KOPT-K1 (cell line): ENCODE data around the gene CELF3.

ENCODE experiments used
- H3K27ac ChIP-seq: fragments of 200-600 bp; sonication (generic); 2 replicates; pipeline ENCODE4 v1.5.1; 2016; ENCODE audit warnings: antibody characterized with exemption, mild to moderate bottlenecking, low read depth, low read length; ENCODE audit not compliant: poor library complexity, severe bottlenecking
- H3K36me3 ChIP-seq: fragments of 200-600 bp; sonication (generic); 2 replicates; pipeline ENCODE4 v1.5.1; 2017; ENCODE audit warnings: antibody characterized with exemption, mild to moderate bottlenecking, low read length, moderate library complexity; ENCODE audit not compliant: insufficient read depth
- H3K9me3 ChIP-seq: fragments of 200-600 bp; sonication (generic); 2 replicates; pipeline ENCODE4 v1.5.1; 2017; ENCODE audit warnings: antibody characterized with exemption, low read length, mild to moderate bottlenecking; ENCODE audit not compliant: insufficient read depth, poor library complexity, severe bottlenecking

The CELF3 gene

DNA sequence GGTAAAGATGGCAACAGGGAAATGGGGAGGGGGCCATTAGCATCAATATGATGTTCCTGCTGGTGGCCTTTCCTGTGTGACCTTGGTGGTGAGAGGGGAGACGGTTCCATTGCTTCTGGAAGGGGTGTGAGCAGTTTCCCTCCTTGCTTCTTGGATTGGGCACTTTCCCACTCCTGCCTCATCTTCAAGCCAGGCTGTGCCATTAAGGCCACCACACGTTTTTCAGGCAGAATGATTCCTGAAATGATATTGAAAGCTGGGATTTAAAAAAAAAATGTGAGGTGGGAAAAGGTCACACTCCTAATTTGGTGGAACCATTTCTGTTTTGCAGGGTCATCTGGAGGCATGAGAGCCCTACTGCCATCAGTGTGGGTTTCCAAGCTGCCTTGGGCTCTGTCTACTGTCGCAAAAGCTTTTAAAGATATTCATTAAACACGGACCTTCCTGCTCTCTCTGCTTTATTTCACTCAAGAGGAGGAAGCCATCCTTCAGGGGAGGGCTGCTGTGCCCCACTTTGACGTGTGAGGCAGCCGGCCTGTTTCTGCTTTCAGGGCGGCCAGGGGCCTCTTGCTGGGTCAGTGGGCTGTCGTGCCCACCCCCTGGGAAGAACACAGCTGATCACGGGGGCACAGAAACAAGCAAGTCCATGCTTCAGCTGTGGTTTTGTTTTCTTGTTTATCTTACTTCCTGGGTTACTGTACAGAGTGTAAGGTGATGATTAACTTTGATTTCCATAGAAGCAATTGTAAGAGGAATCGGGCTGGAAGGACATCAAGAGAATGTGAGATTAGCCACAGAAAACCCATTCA lies 12.8 kb upstream of the CELF3 start:
- H3K36me3 ChIP-seq = no peaks in the 10 kb centered on the region
- no peak overlapping the region for H3K27ac ChIP-seq
- no peaks in the 10 kb centered on the region for H3K9me3 ChIP-seq

DNA sequence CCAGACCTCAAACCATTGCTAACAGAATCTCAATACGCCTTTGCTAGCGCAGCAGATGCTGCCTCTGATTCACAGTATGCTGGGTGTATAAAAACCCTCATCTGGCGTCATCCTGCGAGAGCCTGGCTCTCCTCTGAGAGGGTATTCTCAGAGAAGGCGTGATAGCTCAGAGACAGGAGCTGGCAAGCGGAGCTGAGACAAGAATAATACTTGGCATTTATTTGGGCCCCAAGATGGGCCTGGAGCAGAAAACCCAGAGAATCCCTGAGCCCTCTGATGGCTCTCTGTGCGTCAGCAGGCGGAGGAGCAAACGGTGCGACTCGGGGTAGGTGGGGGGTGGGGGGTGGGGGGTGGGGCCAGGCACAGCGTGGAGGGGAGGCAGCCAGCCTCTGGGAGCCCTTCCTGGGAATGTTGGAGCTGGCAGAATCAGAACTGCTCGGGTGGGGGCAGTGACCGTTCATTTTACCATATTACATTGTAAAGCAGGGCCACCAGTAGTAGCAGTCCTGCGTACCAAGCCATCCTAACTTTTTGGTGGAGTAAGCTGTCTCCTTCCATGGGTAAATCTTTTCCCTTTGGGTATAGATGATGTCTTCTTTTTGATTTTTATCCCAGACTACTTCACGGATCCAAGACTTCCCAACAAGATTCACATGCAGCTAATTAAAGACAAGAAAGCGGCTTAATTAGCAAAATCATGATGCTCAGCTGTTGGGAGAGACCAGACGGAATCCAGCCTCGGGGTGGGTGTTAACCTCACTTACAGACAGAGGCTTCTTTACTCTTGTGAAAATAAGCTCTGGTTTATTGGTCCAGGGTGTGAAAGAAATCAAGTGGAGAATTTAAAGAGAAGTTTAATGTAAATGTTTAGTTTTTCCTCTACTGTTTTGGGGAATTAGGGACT lies 11.8 kb upstream of the CELF3 start:
- no peaks in the 10 kb centered on the region for H3K36me3 ChIP-seq
- no peak overlapping the region for H3K27ac ChIP-seq
- no peaks in the 10 kb centered on the region for H3K9me3 ChIP-seq

DNA sequence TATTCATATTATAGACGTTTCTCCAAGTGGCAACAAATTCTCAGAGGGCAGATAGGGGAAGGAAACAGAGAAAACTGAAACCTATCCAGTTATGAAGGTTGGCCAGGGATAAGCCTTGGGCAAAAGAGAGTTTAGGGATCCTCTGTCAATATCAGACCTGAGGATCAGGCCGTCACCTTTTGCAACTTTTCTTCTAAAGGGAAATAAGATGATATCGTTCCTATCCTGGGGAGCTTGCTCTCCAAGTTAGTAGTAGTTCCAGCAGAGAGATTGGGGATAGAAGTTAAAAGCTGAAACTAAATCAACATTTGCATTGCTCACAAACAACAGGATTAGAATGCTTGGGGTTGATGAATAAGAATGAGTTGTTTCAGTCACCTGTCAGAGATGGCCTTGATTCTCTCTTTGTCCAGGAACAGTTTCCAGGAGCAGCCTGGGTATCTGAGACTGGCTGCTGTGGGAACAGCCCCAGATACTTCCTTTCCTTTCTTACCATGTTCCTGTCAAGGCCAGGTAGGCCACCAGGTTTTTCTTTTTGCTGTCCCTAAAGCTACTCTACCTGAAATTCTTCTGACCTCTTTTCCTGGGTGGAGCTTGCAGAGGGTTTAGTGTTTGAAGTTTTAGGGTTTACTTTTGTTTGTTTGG lies 7.2 kb upstream of the CELF3 start:
- no peak overlapping the region for H3K27ac ChIP-seq
- H3K36me3 ChIP-seq = no peaks in the 10 kb centered on the region
- H3K9me3 ChIP-seq = no peaks in the 10 kb centered on the region

DNA sequence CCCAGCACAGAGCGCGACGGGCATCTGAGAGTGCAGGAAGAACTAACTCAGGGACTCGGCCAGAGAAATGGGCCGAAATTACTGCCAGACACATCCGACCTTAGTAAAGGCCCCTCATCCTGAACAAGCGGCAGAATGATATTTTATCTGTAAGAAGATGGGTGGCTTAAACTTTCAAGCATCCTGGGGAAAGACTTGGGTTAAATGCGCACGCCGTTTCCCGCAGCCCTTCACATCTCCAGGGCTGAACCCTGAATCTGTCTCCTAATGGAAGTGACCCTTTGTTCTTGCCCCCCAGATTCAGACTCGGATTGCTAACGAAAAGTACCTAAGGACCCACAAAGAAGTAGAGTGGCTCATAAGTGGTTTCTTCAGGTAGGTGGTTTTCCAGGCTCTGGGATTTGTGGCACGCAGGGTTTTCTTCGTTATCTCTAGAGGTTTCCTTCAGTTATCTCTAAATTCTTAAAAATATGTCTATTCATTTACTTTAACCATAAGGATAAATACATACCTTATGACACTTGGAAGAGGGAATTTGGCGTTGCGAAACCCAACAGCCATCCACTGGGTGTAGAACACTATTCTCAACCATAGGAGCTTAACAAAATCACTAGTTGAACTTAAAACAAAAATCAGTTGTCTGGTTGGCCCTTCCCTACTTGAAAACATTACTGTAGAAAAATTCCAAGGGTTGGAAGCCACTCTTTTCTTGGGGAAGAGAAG lies 5.3 kb upstream of the CELF3 start:
- no peaks in the 10 kb centered on the region for H3K9me3 ChIP-seq
- no peak overlapping the region for H3K27ac ChIP-seq
- H3K36me3 ChIP-seq = no peaks in the 10 kb centered on the region

DNA sequence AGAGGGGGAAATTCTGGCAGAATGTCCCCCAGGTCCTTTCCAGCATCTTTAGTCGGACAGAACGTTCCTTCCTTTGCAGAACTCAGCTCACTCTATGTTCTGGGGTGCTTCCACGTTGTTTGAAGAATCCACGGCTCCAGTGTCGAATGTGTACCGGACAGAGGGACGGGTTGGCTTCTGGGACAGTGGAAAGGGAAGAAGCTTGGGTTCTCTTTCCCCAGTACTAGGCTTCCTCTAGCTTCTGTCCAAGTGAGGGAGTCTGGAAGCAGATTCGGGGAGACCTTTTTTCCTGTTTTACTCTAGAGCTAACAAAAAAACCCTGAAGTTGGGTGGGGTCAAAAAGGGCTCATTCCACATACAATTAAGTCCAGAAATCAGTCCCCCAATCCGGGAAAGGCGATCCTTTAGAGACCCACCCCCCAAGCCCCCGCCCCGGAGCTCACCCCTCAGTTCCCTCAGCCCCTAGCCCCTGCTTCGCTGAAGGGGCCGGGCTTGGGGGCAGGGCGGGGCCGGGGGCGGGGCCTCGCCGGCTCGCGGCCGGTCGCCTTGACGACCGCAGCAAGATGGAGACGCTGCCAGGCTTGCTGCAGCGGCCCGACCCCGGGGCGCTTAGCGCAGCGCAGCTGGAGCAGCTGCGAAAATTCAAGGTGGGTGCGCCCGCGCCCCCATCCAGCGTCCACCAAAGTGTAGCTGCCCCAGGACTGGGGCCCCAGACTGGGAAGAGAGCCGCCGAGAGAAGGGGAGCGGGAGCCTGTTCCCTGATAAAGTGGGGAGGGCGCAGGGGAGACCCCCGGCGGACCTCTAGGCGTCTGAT lies 4.6 kb upstream of the CELF3 start, which contains the start of gene RIIAD1:
TSS of gene RIIAD1 (plus strand) at position 549 of the 814 bp plus-strand sequence. CDS start at position 564, 15 bp downstream.
- Histone ChIP-seq H3K36me3 (no peaks in the 10 kb centered on the region), H3K9me3 (no peaks in the 10 kb centered on the region), H3K27ac (no peak within 1 kb of the TSS)

DNA sequence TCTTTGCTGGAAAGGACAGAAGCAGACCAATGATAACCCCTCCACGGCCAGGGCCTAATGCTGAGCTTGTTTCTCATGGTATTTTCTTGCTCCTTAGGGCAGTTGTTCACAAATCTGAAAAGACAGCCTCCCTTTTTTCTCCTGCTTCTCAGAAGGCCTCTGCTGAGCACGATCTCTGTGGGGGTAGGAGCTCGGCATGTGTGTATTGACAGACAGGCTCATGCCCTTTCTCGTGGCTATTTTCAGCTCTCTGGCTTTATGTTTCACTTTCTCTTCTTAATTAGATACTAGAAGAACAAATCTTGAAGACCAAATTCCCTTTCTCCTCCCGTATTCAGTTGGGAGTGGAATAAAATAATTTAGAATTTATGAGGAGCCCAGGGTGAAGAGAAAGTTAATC lies 4.0 kb upstream of the CELF3 start:
- Histone ChIP-seq H3K36me3 (no peaks in the 10 kb centered on the region), H3K27ac (no peak overlapping the region), H3K9me3 (no peaks in the 10 kb centered on the region)

DNA sequence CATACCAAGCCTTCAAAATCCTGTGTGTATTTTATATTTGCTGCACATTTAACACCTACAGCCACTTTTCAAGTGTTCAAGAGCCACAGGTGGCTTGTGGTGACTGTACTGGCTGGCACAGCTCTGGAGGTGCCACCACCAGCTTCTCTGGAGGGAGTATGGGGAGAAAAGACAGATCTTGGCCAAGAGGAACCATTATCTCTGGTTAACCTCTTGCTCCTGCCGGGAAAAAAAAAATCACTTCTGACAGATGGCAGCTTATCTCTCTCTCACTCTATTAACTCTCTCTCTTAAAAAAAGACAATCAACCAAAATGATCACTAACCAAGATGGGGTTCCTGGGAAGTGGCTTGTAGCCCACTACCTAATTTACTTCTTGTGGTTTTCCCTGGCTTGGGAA lies 3.5 kb upstream of the CELF3 start:
- Histone ChIP-seq H3K36me3 (no peaks in the 10 kb centered on the region), H3K9me3 (no peaks in the 10 kb centered on the region), H3K27ac (no peak overlapping the region)

DNA sequence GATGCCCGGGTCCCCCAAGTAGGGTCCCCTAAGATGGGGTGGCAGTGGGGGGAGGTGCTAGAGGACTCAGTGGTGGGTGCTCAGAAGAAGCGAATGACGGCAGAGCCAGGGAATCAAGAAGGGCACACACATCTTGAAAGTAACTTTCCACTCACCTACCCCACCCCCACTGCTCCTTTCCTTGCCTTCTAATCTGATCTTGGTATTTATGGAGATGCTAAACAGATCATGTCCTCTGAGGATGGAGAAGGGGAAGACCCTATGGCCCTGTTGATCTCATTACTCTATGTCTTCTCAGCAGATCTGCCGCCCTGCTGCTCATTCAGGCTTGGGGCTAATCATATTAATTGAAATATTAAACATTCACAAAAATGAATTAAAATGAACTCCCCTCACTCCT lies 2.1 kb upstream of the CELF3 start:
- Histone ChIP-seq H3K36me3 (no peaks in the 10 kb centered on the region), H3K27ac (no peak overlapping the region), H3K9me3 (no peaks in the 10 kb centered on the region)

DNA sequence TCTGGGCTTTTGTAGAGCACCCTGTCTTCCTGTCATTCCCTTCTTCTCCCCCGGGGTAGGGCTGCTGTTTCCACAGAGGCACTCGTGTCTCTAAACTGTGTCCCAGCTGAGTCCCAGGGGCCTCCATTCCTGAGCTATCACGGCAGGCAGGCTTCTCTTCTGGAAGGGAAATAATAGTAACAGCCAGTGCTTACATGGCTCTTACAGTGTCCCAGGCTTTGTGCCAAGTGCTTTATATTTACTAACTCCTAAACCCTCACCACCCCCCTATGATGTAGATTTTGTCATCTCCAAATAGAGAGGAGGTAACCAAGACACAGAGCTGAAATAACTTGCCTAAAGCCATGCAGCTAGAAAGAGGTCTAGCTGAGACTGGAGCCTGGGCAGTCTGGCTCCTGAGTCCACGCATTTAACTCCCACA lies 1.4 kb upstream of the CELF3 start:
- no peak overlapping the region for H3K27ac ChIP-seq
- no peaks in the 10 kb centered on the region for H3K36me3 ChIP-seq
- H3K9me3 ChIP-seq = no peaks in the 10 kb centered on the region

DNA sequence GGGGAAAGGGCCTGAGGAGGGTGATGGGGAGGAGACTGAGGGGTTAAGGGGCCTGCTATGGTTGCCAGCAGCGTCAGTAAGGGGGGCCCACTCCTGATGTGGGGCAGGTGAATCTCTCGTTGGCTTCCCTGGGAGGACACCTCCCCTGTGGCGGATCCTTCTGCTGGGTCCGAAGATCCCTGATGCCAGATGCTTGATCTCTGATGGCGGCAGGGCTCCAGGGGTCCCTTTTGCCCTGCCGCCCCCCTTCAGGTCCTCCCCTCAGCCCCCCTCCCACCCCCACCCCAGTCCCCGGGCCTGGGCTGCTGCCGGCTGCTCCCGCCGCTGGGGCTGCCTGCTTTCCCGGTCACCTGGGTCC lies 219 bp downstream of the CELF3 start:
- H3K36me3 ChIP-seq = no peaks in the 10 kb centered on the region
- H3K27ac ChIP-seq = no peak overlapping the region
- H3K9me3 ChIP-seq = no peaks in the 10 kb centered on the region

DNA sequence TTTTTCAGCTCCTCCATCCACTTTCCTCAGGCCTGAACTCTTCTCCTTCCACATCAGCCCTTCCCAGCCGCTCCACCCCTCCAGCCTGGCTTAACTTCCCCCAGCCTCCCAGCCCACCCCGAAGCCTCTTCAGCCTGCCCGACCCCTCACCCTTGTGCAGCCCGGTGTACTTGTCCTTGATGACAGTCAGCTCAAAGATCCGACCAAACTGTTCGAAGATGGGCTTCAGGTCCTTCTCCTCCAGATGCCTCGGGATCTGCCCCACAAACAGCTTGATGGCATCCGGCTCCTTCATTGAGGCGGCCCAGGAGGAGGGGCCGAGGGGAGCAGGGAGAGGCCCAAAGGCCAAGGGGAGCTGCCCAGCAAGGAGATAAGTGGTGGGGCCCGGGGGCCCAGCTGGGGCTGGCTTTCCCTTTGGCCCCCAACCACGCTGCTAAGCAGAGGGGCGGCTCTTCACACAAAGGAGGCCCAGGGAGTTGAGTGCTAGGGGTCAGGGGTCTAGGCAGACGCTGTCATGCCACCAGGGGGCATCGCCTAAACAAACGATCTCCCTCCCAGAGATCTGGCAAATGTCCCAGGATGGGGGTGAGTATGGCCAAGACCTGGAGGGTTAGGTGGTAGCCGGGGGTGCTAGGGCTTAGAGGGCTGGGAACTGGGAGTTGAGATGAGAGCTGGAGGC lies 738 bp downstream of the CELF3 start:
- Histone ChIP-seq H3K9me3 (no peaks in the 10 kb centered on the region), H3K36me3 (no peaks in the 10 kb centered on the region), H3K27ac (no peak overlapping the region)

DNA sequence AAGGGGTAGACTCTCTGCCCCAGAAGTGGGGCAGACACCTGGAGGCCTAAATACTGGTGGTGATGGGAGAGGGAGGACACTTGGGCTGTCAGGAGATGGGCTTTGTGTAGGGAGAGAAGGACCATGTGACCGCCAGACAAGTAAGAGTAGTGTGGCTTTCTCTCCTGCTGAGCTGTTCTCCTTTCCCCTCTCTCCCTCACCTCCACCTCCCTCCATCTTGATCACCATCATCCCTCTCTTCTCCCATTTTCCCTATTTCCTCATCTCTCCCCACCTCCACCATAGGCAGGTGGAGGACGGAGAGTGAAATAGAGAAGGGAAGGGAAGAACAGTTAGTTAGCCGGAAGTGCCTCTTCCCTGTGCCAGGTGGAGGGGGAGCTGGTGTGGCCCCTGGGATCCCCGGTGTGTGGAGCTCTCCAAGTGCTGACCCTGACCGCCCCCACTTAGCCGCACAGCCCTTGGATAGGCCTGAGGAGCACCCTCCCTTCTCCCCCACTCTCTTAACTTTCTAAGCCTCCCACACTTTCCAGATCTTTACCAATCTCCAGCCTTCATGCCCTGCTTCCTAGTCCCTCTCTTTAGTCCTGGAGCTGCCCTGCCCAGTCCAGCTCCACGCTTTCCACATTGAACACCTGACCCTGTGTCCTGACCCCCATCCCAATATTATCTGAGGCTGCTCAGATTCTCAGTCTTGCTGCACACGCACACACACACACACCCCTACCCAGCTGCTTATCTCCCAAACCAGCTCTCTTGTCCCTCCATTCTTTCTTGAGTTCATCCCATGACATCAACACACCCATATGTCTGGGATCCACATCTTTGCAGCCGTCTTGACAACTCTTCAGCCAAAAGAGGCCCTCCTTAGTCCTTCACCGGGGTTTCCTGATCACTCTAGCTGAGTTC lies 1.5 kb downstream of the CELF3 start:
- Histone ChIP-seq H3K9me3 (no peaks in the 10 kb centered on the region), H3K36me3 (no peaks in the 10 kb centered on the region), H3K27ac (no peak overlapping the region)

DNA sequence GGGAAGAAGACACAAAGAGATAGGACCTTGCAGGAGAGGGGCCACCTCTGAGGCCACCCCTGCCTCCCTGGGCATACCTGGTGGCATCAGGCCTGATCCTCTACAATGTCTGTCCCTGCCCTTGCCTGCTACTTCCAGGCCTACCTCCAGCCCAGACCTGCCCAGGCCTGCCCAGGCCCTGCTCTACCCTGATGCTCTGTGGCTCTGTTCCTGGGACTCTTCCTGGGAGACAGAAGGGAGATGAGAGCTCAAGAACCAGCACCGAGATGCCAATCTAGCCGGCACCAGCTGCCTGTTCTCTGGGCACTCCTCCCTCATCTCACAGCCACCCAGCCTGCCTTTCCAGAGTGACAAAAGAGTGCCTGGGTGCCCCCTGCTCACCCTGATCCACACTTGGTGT lies 2.7 kb downstream of the CELF3 start:
- no peaks in the 10 kb centered on the region for H3K36me3 ChIP-seq
- H3K27ac ChIP-seq = no peak overlapping the region
- no peaks in the 10 kb centered on the region for H3K9me3 ChIP-seq
